ENCODE results near the gene MYCT1.
"Not testable (repeated sequence)": the region's sequence is repeated elsewhere in the genome, so short reads cannot be mapped to it uniquely, and the experiment has no call there.

The MYCT1 gene

DNA sequence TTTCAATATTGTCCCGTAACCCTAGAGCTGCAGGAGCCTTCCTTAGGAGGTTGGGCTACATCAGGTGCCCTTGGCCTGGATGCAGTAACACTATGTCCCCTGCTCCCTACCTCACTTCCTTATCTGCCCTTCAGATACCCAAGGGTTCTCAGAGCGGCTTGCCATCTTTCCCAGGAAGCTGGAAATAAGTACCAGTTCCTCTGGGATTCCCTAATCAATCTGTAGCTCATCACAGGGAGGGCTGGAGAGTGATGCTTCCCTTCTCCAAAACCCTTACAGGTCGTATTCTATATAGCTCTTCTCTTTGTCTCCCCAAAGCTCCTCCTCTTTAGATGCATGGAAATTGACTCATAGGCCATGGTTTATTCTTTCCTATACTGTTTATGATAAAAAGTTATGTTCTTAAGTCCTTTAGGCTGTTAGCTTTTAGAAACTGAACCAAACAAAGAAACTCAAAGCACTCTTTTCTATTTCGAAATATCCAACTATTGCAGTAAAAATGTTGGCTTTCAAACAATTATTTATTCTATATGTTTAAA is 4.2 kb downstream of the MYCT1 start (continued):
- no peak for TF ChIP-seq MYNN (tag by site-specific recombination; IDR thresholded peaks at IDR 0.05; ENCODE audit: borderline replicate concordance)
- no peak for TF ChIP-seq ZNF426 (tag by site-specific recombination; IDR thresholded peaks at IDR 0.05)
- no peak for TF ChIP-seq ZNF394 (tag by site-specific recombination; IDR thresholded peaks at IDR 0.05; ENCODE audit: borderline replicate concordance)
- TF ChIP-seq, protein P1, sequence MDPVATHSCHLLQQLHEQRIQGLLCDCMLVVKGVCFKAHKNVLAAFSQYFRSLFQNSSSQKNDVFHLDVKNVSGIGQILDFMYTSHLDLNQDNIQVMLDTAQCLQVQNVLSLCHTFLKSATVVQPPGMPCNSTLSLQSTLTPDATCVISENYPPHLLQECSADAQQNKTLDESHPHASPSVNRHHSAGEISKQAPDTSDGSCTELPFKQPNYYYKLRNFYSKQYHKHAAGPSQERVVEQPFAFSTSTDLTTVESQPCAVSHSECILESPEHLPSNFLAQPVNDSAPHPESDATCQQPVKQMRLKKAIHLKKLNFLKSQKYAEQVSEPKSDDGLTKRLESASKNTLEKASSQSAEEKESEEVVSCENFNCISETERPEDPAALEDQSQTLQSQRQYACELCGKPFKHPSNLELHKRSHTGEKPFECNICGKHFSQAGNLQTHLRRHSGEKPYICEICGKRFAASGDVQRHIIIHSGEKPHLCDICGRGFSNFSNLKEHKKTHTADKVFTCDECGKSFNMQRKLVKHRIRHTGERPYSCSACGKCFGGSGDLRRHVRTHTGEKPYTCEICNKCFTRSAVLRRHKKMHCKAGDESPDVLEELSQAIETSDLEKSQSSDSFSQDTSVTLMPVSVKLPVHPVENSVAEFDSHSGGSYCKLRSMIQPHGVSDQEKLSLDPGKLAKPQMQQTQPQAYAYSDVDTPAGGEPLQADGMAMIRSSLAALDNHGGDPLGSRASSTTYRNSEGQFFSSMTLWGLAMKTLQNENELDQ (tag by site-specific recombination; IDR thresholded peaks at IDR 0.05; ENCODE audit: low read depth): no peak
- no peak for TF ChIP-seq ZNF473 (tag by site-specific recombination; IDR thresholded peaks at IDR 0.05)
- TF ChIP-seq ZNF623 (tag by site-specific recombination; IDR thresholded peaks at IDR 0.05): no peak
- no peak for TF ChIP-seq KLF9 (tag by site-specific recombination; IDR thresholded peaks at IDR 0.05; ENCODE audit: low read depth)
- no peak for TF ChIP-seq HOXA7 (CRISPR knock-in tag; IDR thresholded peaks at IDR 0.05; ENCODE audit: borderline replicate concordance)

GRCh38 chr6:152703750-152704149 is 6.1 kb downstream of the MYCT1 start:
- H3K36me3 ChIP-seq (ENCODE audit: control insufficient read depth in 2 of 2, insufficient read depth in 1 of 2, low read length in 2 of 2); H3K27ac ChIP-seq (ENCODE audit: extremely low read depth, low read depth, low read length); H3K4me3 ChIP-seq (ENCODE audit: low read depth, low read length); POLR2A ChIA-PET; H3K4me1 ChIP-seq (ENCODE audit: control insufficient read depth, insufficient read depth, low read length); H3K9me3 ChIP-seq (ENCODE audit: control insufficient read depth, insufficient read depth, low read depth, low read length); CTCF ChIA-PET: not testable (repeated sequence)

DNA sequence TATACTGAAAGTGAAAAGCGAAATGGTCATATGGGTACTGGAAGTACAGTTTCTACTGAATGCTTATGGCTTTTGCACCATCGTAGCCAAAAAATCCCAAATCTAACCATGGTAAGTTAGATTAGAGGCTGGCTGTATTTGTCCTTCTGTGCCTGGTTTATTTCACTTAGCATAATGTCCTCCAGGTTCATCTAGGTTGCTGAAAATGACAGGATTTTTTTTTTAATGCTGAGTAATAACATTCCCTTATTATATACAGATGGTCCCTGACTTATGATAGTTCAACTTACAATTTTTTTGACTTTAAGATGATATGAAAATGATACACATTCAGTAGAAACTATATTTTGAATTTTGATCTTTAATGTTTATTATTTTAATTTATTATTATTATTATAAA is 7.6 kb downstream of the MYCT1 start:
- no peaks in the 10 kb centered on the region for H3K4me1 ChIP-seq (ENCODE audit: control insufficient read depth, insufficient read depth, low read length)
- POLR2A ChIA-PET: no interaction called here
- H3K9me3 ChIP-seq (ENCODE audit: control insufficient read depth, insufficient read depth, low read depth, low read length): no peaks in the 10 kb centered on the region; the same call in 1 of the 2 replicates
- H3K4me3 ChIP-seq (ENCODE audit: low read depth, low read length): no peak overlapping the region
- H3K36me3 ChIP-seq (ENCODE audit: control insufficient read depth in 2 of 2, insufficient read depth in 1 of 2, low read length in 2 of 2): no peaks in the 10 kb centered on the region
- TF ChIP-seq ZNF585B (tag by site-specific recombination; IDR thresholded peaks at IDR 0.05) (no peak), SETDB1 (IDR thresholded peaks at IDR 0.05; ENCODE audit: insufficient read length, low read length) (no peak), HOXD13 (CRISPR knock-in tag; IDR thresholded peaks at IDR 0.05; ENCODE audit: borderline replicate concordance) (no peak), ZSCAN4 (tag by site-specific recombination; IDR thresholded peaks at IDR 0.05) (no peak), ZNF10 (tag by site-specific recombination; IDR thresholded peaks at IDR 0.05) (no peak), ZNF629 (tag by site-specific recombination; IDR thresholded peaks at IDR 0.05) (no peak), GFI1B (tag by site-specific recombination; IDR thresholded peaks at IDR 0.05) (no peak), ZNF423 (tag by site-specific recombination; IDR thresholded peaks at IDR 0.05) (no peak), ZNF391 (tag by site-specific recombination; IDR thresholded peaks at IDR 0.05; ENCODE audit: borderline replicate concordance, low read depth) (no peak), ZNF521 (tag by site-specific recombination; IDR thresholded peaks at IDR 0.05) (no peak), PATZ1 (tag by site-specific recombination; IDR thresholded peaks at IDR 0.05) (no peak), ZNF24 (tag by site-specific recombination; IDR thresholded peaks at IDR 0.05) (no peak), ZNF433 (tag by site-specific recombination; IDR thresholded peaks at IDR 0.05; ENCODE audit: low read depth) (no peak), ZNF548 (tag by site-specific recombination; IDR thresholded peaks at IDR 0.05) (no peak), ZNF830 (tag by site-specific recombination; IDR thresholded peaks at IDR 0.05; ENCODE audit: low read depth) (no peak)
- TF ChIP-seq, protein P2, sequence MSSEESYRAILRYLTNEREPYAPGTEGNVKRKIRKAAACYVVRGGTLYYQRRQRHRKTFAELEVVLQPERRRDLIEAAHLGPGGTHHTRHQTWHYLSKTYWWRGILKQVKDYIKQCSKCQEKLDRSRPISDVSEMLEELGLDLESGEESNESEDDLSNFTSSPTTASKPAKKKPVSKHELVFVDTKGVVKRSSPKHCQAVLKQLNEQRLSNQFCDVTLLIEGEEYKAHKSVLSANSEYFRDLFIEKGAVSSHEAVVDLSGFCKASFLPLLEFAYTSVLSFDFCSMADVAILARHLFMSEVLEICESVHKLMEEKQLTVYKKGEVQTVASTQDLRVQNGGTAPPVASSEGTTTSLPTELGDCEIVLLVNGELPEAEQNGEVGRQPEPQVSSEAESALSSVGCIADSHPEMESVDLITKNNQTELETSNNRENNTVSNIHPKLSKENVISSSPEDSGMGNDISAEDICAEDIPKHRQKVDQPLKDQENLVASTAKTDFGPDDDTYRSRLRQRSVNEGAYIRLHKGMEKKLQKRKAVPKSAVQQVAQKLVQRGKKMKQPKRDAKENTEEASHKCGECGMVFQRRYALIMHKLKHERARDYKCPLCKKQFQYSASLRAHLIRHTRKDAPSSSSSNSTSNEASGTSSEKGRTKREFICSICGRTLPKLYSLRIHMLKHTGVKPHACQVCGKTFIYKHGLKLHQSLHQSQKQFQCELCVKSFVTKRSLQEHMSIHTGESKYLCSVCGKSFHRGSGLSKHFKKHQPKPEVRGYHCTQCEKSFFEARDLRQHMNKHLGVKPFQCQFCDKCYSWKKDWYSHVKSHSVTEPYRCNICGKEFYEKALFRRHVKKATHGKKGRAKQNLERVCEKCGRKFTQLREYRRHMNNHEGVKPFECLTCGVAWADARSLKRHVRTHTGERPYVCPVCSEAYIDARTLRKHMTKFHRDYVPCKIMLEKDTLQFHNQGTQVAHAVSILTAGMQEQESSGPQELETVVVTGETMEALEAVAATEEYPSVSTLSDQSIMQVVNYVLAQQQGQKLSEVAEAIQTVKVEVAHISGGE (tag by site-specific recombination; conservative IDR thresholded peaks at IDR 0.05; ENCODE audit: low read depth): no peak
- no peak overlapping the region for H3K27ac ChIP-seq (ENCODE audit: extremely low read depth, low read depth, low read length)
- CTCF ChIA-PET: no interaction called here

Measured in HEK293 (cell line).